ENCODE data around the gene INSRR.

GRCh38 chr1:156849151-156849496, 9.8 kb downstream of the INSRR start:
- TF ChIP-seq CTCF (IDR thresholded peaks at IDR 0.05 in 8 of 11, conservative IDR thresholded peaks at IDR 0.05 in 3 of 11) (no peak), POLR2A (IDR thresholded peaks at IDR 0.05) (no peak)
